Measurements from ENCODE around the gene TLR6.
"Not testable (repeated sequence)": the region's sequence is repeated elsewhere in the genome, so short reads cannot be mapped to it uniquely, and the experiment has no call there.

TLR6 gene

GRCh38 chr4:38785041-38785790 lies 71.4 kb downstream of the TLR6 start:
- DNase-seq = no peak

GRCh38 chr4:38784141-38784540 lies 72.5 kb downstream of the TLR6 start:
- no peak for DNase-seq

DNA sequence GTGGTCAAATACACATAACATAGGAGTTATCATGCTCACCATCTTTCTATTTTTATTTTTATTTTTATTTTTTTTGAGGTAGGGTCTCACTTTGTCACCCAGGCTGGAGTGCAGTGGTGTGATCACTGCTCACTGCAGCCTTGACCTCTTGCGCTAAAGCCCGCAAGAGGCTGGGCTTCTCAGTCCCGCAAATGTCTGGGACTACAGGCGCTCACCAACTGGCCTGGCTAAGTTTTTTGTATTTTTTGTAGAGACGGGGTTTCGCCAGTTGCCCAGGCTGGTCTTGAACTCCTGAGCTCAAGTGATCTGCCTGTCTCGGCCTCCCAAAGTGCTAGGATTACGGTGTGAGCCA lies 73.5 kb downstream of the TLR6 start:
- DNase-seq = no peak

- DNase-seq = no peak
These were observed 74.0 kb downstream of the TLR6 start, which contains the start of gene TLR10 for GRCh38 chr4:38782452-38783108. TLR10 (minus strand) TSS chr4:38782990; CDS start chr4:38775590, 7,400 bp downstream.

DNA sequence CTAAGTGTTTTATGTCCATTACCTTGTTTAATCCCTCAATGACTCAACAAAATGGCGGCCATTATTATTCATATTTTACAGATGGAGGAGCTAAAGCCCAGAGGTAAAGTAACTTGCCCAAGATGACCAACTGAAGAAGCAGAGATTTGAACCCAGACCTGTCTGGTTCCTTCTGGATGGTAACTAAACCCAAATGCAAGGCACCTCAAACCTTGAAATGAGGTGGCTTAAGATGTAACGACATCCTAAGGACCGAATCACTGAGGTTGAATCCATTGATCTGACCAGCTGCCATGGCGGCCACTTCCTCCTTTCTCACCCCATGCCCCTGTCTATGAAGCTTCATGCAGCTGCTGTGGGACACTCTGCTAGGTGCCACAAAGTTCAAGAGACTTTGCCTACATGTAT lies 74.8 kb downstream of the TLR6 start:
- DNase-seq = no peak

DNA sequence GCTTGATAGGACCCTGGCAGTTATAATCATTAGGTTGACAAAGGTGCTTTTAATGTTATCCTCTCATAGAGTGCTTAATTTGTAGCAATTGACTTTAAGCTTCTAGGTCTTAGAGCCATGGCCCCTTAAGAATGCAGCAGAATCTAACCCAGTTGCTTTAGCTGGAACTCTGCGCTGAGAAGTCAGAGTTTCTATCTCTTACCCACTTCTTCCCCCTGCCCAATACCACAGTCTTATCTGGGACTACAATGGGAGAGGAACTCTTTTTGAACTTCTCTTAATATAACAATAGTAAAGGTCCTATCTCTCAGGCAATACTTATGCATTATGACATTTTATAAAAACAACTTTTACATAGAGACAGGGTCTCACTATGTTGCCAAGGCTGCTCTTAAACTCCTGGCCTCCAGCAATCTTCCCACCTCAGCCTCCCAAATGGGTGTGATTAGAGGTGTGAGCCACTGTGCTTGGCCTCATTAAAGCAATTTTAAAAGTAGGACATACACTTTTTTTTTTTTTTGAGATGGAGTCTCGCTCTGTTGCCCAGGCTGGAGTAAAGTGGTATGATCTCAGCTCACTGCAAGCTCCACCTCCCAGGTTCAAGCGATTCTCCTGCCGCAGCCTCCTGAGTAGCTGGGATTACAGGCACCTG lies 75.7 kb downstream of the TLR6 start:
- DNase-seq = no peak

DNA sequence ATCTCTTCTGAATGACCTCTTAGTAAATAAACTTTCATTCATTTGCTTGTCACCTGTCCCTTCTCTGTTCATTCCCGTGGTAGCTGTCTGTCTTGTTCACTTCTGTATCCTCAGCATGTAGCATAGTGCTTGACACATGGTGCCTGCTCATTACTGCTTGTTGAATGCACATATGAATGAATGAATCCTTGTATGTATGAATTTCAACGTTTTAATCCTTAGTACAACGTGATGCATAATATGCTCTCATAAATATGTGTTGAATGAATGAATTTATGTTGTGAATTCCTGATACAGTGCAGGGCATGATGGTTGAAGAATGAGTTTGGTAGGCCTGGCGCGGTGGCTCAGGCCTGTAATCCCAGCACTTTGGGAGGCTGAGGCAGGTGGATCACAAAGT lies 76.8 kb downstream of the TLR6 start:
- no peak for DNase-seq

DNA sequence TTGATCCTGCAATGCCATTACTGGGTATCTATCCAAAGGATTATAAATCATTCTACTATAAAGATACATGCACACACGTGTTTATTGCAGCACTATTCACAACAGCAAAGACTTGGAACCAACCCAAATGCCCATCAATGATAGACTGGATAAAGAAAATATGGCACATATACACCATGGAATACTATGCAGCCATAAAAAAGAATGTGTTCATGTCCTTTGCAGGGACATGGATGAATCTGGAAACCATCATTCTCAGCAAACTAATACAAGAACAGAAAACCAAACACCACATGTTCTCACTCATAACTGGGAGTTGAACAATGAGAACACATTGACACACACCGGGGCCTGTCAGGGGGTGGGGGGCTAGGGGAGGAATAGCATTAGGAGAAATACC lies 78.7 kb downstream of the TLR6 start:
- DNase-seq = not testable (repeated sequence)

DNA sequence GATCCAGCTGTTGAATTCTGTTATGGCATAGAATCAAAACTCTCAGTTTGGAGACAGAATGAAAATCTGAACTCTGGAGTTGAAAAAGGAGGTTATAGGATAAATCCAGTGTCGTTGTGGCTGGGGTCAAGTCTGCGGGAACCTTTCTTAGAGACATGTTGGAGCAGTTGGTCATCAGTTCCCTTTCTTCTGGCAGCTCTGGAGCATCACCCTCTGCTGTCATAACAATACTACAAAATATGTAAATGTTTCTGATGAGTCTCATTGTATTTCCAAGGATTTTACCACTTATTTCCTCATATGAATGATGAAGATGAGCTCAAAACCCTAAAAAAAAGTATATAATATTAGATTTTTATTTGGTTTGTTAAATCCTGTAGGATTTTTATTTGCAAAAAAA lies 81.3 kb downstream of the TLR6 start:
- DNase-seq = no peak

DNA sequence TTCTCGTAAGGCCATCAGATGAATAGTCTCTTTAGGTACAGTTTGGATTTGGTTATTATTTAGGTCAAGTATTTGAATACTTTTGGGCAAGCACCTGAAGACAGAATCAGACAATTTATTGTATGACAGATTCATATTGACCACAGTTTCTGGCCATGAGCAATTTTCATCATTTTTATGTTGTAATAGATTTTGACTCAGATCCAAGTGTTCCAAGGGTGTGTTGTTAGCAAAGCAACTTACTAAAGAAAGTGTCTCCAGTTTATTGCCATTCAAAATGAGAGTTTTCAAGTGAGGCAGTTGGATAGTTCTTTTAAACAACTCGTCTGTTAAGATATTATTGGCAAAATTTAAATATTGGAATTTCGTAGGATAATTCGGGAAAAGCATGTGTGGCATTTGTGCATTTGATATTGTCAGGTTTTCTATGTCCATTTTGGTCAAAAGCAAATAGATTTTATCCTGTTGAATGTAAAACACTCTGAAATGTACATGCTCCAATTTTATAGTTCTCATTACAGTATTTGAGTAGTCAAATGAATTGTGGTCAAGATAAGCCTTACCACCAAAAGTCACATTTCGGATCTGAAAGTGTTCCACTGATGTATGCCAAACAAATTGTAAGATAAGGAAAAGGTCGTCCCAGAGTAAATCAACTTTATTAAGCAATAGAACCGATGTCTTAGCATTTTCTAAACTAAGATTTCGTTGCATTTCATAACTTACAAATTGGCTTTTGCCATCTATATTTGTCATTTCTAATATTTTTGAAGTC lies 82.2 kb downstream of the TLR6 start:
- DNase-seq = no peak
